HG02885 (cell line): ENCODE results near the gene MORF4L1.
"Not testable (repeated sequence)": the region's sequence is repeated elsewhere in the genome, so short reads cannot be mapped to it uniquely, and the experiment has no call there.

Source experiments
- ATAC-seq: cut with Tn5 transposase; IDR thresholded peaks from one replicate; pipeline ENCODE4 v1.9.1; 2021; ENCODE audit warnings: mild to moderate bottlenecking; ENCODE audit not compliant: unreplicated experiment, poor library complexity

MORF4L1 gene

DNA sequence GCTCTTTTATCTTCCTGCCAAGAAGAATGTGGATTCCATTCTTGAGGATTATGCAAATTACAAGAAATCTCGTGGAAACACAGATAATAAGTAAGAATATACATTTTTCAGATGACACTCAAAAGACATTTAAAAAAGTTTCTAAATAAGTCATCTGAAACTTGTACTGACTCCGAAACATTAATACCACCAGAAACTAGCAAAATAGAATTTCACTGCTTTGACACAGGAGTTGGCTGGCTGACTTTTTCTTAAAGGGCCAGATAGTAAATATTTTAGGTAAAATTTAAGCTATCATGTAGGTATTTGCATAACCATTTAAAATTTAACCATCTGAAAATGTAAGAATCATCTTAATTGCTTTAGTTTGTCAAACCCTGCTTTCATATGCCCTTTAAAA is 20.8 kb downstream of the MORF4L1 start:
- ATAC-seq, result no peak

GRCh38 chr15:78895471-78895870 is 22.8 kb downstream of the MORF4L1 start:
- no peak for ATAC-seq

- no peak for ATAC-seq
These were observed 25.9 kb downstream of the MORF4L1 start for GRCh38 chr15:78898540-78898939.

- not testable (repeated sequence) for ATAC-seq
These were observed 28.3 kb downstream of the MORF4L1 start for GRCh38 chr15:78900819-78901533.

- ATAC-seq, result not testable (repeated sequence)
These were observed 29.8 kb downstream of the MORF4L1 start for GRCh38 chr15:78902281-78903032.

DNA sequence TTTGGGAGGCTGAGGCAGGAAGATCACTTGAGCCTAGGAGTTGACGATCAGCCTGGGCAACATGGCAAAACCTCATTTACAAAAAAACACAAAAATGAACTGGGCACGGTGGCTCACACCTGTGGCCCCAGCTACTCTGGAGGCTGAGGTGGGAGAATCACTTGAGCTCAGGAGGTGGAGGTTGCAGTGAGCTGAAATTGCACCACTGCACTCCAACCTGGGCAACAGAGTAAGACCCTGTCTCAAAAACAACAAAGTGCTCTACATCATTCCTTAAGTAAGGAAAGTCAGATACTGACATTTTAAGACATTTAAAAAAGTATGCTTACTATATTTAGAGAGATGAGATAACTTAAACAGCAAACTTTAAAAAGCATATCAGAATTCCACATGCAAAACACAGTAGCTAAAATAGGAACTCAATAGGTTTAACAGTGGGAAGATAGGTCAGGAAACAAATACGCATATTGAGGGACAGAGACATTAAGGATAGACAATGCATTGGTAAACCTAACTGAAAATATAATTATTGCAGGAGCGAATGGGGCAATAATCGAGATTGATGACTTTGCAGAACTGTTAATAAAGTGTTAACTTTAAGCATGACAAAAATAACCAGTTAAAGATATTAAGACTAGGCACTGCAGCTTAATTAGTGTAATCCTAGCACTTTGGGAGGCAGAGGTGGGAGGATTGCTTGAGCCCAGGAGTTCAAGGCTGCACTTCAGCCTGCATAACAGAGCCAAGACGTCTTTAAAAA is 32.1 kb downstream of the MORF4L1 start:
- no peak for ATAC-seq

GRCh38 chr15:78906316-78906620 is 33.6 kb downstream of the MORF4L1 start:
- ATAC-seq, result no peak

- ATAC-seq, result no peak
These were observed 34.9 kb downstream of the MORF4L1 start for GRCh38 chr15:78907577-78907976.

DNA sequence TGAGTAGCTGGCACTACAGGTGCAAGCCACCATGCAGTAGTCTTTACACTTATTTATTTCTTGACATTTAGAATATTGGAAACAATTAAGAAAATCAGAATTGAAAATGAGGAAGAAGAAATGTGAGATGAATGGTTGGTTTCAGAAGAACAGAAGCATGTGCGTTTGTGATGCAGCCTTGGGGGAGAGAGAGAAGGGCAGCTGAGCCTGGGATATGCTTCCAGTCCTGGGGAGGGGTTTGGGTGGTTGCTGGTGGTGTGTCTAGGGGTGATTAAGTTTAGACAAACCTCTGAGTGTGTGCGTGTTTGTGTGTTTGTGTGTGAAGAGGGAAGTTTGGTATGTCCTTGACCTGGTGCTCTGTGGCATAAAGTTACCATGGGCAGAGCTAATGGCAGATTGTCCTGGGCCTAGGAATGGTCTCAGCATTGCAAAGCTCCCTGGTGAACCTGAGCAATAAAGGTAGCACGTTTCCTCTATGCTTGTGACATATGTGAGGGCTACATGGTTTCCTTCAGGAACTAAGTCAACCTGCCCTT is 36.5 kb downstream of the MORF4L1 start:
- ATAC-seq, result no peak

- no peak for ATAC-seq
These were observed 37.1 kb downstream of the MORF4L1 start for GRCh38 chr15:78909791-78910228.

DNA sequence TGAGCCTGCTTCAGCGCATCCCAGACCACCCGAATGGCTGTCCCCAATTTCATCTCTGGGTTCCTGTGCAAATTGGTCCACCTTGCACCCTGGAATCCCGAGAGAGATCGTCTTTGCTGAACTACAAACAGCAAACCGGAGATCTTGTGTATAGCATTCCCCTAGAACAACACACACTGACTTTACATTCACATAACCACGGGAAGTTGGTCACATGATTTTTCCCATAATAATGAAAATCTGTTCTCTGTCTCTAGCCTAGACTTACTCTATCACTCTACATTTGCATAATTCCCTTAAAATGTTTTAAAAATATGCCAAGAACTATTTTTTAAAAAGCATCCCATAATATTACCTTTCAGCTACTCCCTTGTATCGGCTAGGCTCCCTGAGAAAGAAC is 37.6 kb downstream of the MORF4L1 start:
- ATAC-seq, result no peak

DNA sequence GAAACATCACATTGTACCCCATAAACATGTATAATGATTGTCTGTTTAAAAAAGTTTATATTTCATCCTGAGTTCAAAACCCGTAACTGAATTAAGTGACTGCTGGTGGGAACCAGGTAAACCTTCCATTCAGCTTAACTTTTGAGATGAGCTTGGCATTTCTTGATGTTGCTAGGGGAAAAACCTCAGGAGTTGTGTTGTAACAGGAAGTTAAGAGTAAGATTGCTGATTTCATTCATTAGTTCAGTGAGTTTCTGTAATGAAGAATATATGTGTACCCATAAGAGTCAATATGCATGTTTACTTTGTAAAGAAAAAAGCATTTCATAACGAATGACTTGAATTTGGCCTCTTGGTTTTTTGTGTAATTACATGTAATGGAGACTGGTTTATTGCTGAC is 39.6 kb downstream of the MORF4L1 start:
- ATAC-seq, result no peak

DNA sequence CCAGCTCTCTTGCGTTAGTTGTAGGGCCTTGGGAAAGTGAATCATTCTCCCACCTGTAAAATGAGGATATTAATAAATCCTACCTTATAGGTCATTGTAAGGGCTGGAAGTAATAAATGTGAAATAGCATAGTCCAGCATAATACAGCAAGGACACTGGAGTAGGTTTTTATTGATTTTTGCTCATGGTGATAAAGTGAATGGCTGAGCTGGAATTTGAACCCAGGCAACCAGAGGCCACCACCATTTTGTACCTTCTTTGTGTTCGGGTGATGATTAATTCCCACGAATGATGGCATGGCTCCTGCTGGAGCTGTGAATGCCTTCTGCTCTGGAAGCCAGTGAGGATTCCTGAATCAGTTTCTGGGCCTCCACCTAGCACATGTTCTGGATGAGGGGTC is 40.3 kb downstream of the MORF4L1 start:
- no peak for ATAC-seq

GRCh38 chr15:78914027-78914764 is 41.5 kb downstream of the MORF4L1 start:
- no peak for ATAC-seq

GRCh38 chr15:78915341-78916087 is 42.8 kb downstream of the MORF4L1 start:
- ATAC-seq, result no peak

DNA sequence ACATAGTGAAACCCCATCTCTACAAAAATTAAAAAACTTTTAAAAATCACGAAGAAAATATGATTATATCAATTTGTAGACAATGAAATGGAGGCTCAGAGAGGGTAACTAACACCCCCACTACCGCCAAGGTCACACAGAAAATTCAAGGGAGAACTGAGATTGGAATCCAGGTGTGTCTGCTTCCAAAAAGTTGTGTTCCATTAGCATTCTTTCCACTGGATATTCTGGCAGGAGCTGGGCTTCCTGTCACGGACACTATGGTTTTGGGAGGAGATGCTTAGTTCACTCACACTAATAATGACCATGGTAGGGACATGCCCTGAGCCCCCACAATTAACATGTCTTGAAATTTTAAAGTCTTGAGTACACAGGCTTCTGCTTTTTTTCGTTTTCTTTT is 43.4 kb downstream of the MORF4L1 start:
- no peak for ATAC-seq

GRCh38 chr15:78917888-78918287 is 45.2 kb downstream of the MORF4L1 start:
- no peak for ATAC-seq

- ATAC-seq, result no peak
These were observed 48.8 kb downstream of the MORF4L1 start for GRCh38 chr15:78921517-78921916.

- no peak for ATAC-seq
These were observed 49.2 kb downstream of the MORF4L1 start for GRCh38 chr15:78921940-78922339.

DNA sequence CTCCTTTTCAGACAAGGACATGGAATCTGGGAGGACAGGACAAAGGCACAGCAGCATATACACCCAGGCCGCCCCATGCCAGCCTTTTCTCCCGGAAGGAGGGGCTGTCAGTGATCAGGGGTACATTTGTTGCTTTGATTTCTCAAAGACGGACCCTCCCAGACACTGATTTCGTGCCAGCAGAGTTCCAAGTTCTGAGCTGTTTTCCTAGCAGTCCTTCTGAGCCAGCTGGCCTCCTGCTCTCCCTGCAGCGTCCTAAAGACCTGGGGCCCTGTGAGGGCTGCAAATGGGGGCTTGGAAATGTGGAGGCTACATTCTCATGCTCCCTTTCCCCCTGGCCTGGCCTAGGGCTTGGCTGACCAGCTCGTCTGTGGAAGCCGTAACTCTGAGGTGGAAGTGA is 49.8 kb downstream of the MORF4L1 start:
- ATAC-seq, result no peak
